NK-92 (cell line): ENCODE results near the gene VPS37B.
"Not testable (repeated sequence)": the region's sequence is repeated elsewhere in the genome, so short reads cannot be mapped to it uniquely, and the experiment has no call there.

ENCODE experiments used
- DNase-seq: peaks from one replicate; lab custom pipeline; 2025; ENCODE audit not compliant: unreplicated experiment; lab: John Stamatoyannopoulos, UW

Gene VPS37B

DNA sequence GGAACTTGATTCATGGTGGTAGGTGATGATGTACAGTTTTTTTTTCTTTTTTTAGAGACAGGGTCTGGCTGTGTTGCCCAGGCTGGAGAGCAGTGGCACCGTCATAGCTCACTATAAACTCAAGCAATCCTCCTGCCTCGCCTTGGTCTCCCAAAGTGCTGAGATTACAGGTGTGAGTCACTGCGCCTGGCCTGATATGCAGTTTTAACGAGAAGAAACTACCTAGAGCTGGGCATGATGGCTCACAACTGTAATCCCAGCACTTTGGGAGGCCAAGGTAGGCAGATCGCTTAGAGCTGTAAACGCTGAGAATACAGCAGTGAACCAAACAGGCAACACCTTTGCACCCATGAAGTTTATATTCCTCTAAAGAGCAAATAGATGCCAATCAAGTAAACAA, 13.0 kb upstream of the VPS37B start:
- no peak for DNase-seq

DNA sequence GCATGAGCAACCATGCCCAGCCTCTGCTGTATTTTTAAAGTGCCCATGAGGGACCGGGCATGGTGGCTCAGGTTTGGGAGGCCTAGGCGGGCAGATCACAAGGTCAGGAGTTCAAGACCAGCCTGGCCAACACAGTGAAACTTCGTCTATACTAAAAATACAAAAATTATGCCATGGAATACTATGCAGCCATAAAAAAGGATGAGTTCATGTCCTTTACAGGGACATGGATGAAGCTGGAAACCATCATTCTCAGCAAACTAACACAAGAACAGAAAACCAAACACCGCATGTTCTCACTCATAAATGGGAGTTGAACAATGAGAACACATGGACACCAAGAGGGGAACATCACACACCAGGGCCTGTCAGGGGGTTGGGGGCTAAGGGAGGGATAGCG, 9.3 kb upstream of the VPS37B start:
- DNase-seq: not testable (repeated sequence)

DNA sequence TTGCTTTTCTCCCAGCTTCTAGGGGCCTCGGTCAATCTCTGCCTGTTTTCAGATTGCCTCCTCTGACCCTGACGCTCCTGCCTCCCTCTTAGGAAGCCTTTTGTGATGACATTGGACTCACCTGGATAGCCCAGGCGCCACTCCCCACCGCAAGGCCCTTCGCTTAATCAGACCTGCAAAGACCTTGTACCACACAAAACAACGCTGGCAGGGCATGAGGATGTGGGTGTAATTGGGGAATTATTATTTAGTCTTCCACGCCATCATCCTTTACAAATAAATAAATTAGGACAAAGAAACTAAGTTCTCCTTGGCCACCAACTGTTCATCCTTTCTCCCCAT, 7.7 kb upstream of the VPS37B start:
- no peak for DNase-seq

DNA sequence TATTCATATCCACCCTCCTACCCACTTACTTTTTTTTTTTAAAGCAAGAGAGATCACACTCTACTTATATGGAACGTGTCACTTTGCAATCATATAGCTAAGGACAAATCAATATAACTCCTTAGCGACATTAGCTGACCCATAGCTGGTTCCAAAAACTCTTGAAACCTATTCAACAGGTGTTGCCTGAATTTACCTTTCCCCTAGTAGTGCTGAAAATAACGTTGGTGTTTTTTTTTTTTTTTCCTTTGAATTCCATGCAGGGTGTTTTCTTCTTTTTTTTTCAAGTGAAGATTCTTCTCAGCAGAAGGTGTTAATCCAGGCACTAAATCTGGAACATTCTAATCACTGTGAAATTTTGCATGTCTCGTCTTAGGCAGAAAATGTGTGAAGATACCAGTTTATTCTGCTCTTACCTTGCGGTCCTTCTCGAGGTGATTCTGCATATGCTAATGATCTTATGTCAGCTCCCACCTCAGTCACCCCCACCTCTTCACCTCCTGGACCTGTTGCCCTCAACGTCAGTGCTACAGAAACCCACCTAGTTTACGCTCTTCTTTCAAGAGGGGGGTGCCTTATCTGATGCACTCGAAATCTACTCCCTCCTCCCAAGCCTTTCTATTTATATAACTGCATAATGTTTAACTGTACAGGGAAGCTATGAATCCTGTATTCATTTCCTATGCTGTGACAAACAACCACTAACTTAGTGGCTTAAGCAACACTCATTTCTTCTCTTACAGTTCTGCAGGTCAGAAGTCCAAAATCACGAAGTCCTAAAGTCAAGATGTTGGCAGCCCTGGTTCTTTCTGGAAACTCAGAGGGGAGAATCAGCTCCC, 7.1 kb upstream of the VPS37B start:
- DNase-seq: no peak

DNA sequence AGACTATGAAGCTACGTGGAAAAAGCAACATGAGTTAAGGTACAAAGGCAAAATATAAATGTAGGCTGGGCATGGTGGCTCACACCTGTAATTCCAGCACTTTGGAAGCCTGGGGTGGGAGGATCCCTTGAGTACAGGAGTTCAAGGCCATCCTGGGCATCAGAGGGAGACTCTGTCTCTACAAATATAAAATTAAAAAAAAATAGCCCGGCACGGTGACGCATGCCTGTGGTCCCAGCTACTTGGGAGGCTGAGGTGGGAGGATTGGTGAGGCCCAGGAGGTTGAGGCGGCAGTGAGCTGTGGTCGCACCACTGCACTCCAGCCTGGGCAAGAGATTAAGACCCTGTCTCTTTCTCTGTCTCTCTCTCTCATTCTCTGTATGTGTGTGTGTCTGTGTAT, 4.0 kb upstream of the VPS37B start:
- DNase-seq: no peak

DNA sequence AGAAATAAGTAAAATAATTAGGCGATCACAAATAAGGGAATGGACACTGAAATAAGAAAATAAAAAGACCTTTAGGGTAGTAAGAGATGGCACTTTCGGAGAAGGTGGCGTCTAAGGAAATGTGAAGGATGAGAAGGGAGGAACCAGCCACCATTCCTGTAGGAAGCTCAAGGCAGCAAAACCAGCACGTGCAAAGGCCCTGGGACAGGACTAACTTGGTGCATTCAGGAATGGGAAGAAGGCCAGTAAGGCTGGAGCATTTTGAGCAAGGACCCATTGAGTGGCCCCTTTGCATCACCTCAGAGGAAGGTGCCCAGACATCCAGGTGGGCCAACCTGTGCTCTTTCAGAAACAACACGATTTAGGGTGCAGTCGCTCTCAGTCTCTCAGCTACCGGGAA, 738 bp upstream of the VPS37B start:
- no peak for DNase-seq

DNA sequence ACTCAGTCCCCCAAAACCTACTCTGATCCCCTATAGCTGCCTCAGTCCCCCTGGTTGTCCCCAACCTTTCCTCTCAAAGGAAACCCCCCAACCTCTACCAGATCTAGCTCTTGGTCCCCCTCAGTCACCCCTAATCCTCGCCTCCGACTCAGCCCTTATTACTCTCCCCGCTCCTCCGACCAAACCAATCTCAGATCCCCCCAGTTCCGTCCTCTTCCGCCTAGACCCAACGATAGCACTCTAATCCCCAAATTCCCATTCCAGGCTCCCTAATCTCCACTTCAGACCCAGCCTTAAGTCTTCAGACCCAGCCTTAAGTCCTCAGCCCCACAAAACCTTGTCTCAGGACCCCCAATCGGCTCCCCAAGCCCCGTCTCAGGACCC, 612 bp downstream of the VPS37B start:
- DNase-seq: no peak

DNA sequence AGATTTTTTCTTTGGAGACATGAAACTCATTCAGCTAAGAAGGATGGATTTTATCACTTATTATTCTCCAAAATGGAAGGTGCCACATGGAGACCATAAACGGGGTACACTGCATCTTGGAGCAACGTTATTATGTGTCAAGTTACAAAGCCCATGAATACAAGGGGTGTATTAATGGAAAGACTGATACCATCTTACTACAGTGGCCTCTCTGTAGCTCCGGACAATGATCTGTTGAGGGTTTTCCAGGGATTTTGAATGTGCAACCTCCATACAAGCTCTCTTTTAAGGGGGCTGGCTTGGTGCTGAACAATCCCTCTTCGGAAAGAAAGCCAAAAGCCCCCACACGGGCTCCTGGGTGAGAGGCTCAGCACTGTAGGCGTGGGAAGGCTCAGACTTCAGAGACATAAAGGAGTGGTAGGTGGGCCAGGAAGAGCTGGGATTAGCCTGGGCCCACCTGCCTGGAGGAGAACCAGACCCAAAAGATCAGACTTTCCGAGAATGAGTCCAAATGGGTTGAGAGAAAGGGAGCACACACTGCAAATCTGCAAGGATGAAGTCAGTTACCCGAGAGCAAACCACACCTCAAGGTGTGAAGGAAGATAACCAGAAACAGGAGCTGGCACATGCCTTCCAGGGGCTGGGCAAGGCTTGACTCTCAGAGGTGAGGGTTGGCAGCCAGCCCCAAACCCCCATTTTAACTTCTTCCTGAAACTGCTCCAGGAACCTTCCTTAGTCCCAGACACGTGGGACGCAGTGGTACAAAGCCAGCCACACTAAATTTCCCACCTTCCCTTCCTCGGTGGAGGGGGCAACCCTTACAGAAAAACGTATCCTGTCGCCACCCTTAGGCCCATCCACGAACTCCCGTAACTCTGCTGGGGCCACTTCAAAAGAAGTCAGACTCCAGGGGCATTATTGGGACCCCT, 1.5 kb downstream of the VPS37B start:
- DNase-seq: no peak

DNA sequence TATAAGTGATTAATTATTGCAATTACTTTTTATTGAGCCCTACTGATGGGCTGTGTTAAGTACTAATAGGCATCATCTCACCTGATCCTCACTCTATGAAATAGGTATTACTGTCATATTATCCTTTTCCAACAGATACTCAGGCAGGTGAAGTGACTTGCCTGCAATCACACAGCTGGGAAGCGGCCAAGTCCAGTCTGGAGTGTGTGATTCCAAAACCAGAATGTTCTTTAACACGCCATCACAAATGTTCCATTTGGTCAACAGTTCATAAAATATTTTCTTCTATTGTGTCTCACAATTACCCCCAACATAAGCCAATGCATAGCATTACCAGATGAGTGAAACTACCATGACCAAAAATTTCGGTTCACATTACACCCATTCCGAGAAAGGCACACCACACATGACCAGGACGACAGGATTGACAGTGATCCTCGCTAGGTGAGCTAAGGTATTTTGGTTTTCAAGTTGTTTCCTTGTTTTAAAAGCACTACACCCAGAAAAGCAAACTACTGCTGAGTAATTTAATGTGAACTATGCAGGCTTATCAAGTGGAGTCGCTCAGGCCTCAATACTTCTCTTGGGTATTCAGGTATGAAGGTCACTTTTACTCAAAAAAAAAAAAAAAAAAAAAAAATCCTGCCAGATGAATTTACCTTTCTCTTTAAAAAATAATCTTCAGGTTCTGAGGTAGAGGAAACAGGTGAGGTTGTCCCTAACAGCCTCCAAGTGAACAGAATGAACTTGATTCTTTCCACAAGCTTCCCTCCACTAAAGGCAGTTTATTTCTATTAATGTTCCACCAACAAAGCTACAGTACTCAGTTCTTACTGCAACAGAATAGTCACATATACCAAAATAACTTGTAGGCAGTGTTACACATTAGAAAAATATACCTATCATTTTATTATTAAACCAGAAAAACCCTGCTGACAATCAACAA, 2.4 kb downstream of the VPS37B start:
- no peak for DNase-seq

DNA sequence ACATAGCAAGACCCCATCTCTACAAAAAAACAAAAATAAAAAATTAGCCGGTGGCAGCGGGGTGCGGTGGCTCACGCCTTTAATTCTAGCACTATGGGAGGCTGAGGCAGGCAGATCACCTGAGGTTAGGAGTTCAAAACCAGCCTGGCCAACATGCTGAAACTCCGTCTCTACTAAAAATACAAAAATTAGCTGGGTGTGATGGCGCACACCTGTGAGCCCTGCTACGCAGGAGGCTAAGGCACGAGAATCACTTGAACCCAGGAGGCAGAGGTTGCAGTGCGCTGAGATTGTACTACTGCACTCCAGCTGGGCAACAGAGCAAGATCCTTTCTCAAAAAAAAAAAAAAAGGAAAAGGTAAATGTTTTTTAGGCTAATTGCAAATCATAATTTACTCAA, 3.2 kb downstream of the VPS37B start:
- DNase-seq: not testable (repeated sequence)

DNA sequence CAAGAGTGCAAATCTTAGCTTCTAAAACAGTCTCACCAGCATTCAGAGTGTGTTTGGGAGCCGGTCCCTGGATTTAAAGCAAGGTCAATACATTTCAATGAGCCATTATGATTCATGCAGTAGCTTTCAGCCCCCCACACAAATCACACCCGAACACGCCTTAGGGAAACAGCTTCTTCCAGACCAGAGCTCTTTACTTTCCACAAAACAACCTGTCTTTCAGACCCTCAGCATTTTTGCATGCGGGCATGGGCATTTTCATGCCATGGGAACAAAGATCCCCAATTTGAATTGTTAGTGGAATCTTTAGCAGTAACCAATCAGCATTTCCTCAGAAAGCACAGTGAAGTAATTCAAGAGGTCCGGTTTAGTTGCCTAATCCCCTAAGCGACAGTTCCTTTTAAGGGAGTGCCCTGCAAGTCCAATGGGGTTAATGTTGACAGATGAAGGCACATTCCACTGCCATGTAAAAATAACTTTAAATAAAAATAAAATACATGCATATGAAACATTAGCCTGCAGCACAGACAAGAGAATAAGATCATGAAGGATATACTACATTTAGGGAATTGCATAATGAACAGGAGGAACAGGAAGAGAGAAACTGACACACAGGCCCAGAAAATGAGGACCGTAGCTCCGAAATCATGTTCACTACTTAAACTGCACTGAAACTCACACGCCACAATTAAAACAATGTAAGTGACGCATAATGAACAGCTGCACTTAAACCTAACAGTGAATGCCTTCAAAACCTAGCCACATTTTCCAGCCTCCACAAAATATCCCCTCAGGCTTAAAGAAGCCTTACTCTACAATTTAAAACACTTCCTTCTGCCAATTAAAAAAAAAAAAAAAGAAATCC, 4.0 kb downstream of the VPS37B start:
- no peak for DNase-seq

DNA sequence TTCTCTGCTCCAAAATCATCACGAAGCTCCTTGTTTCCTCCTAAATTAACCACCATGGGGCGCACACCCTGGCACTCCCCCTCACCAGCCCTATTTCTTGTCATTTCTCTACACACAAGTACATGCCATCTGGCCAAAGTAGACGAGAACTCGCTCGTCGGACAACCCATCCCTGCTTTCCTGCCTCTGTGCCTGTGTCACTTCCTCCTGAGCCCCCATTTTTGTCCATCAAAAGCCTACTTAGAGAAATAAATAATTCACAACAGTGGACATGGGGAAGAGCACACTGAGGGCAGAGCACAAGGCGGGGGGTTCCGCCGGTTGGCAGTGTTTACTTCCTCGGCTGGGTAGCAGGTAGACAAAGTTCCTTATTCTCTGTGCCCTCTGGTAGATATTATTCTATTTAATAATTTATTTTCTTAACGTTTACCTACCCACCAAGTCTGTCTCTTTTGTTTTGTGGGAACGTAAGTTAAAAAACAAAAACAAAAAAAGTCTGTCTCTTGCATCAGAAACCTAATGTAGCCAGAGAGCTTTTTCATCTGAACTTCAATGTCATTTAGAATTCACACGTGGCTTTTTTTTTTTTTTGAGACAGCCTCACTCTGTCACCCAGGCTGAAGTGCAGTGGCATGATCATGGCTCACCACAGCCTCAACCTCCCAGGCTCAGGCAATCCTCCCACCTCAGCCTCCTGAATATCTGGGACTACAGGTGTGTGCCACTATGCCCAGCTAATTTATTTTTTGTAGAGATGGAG, 6.0 kb downstream of the VPS37B start:
- no peak for DNase-seq

DNA sequence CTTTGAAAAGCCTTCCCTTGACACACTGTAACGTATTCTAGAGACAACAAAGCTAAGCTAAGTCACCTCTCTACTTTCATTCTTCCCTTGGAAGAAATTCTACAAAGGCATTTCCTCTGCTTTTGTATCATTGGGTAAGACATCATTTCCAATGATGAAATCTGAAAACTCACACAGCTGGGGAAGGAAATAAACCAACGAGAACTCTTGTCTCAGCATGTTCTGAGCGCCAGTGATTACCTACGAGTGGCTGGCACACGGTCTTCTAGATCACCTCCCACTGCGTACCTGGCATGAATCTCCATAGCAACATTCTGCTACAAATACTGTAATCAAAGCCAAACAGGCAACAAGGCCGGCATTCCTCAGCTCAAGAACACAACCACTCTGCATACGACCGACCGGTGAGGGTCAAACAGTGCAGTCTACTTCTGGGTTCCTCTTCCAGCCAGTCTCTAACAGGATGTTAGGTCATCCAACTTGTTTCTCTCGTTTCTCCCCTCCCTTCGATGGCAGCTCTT, 7.6 kb downstream of the VPS37B start:
- no peak for DNase-seq

DNA sequence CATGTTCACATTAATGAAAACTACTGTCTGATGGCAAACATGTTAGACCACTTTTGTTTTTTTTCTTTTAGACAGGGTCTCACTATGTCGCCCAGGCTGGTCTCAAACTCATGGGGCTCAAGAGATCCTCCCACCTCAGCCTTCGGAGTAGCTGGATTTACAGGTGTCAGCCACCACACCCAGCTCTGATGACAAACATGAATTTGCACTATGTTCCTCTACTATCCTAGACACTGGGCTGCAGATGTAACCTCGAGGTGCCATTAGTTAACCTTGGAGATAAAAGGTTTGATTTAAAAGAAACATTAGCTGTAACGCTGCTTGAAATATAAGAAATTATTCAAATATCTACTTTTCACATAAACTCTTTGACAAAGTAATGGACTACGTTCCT, 8.1 kb downstream of the VPS37B start:
- DNase-seq: no peak

DNA sequence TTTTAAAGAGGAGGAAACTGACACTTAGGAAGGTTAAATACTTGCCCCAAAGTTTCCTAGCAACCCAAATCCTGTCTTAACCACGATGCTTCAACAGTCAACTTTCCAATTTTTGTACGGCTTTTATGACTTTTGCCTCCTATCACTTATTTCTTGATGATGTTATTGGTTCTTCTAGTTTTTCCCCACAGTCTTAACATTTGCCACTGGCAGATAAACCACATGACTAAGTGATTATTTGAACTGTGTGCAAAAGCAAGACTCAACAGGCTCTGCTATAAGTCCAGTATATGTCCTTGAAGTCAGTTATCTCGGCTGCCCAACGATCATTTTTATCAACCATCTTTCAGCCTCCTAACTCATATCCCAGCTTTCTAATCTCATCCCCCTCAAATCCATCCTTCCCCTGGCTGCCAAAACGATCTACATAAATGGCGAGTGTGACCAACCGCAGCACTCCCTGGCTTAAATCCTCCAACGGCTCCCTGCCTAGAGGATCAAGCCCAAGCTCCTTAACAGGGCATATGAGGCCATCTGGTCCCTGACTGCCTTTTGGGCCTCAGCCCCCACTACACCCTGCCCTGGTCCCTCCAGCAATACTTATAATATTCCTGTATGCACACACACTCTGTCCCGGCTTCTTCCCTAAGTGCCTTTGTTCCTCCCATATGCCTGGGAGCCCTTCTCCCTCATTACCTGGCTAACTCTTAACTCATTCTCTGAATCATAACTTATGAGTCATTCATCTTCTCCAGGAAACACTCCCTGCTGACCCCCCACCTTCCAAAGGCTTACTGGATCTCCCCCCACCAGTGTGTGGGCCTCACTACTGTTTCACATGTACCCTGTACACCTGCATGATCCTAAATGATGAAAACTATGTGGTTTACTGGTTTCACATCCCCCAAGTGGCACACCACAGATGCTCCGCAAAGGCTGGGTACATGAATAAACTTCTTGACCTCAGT, 8.8 kb downstream of the VPS37B start:
- DNase-seq: no peak

DNA sequence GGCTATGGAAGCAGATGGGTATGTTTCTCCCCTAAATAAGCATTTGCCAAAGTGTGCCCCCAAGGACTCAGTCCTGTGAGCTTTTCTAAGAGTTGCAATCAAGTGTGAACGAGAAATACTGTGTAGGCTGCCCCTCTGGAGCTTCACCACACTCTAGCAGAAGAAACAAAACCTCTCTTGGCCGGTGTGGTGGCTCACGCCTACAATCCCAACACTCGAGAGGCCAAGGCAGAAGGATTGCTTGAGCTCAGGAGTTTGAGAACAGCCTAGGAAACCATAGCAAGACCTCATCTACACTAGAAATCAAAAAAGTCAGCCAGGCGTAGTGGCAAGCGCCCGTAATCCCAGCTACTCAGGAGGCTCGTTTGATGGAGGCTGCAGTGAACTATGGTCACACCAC, 9.8 kb downstream of the VPS37B start:
- DNase-seq: no peak

DNA sequence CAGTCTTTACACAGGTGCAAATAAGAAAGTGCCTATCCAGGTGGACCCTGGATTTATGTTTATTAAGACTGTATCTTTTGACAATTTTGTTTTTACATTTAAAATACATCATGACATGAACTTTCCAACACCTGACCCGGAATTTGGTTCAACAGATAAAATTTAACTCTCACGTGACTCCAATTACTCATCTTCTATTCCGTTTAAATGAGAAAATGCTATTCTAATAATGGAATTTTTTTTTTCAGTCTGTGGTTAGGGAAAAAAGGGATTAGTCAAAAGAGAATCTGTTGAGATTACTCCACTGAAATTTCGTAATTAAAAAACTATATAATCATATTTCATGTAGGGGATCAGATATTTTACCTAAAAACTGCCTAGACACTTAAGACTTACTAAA, 11.1 kb downstream of the VPS37B start:
- DNase-seq: no peak
